Endothelial cell of hepatic sinusoid (primary cell): ENCODE measurements around the gene CELF2.

Experiments used
- in situ Hi-C: cut with HindIII; loops from 2 replicates; pipeline ENCODE4 v1.10.0; 2017; ENCODE audit warnings: low sequenced_read_pairs

CELF2 gene

GRCh38 chr10:11089272-11089671, 71.6 kb downstream of the CELF2 start:
- in situ Hi-C loops = no loop called here

- in situ Hi-C loops = no loop called here
These were observed 73.9 kb downstream of the CELF2 start for GRCh38 chr10:11091517-11092102.

GRCh38 chr10:11093771-11094736, 76.4 kb downstream of the CELF2 start:
- in situ Hi-C loops = no loop called here

- in situ Hi-C loops = no loop called here
These were observed 77.7 kb downstream of the CELF2 start for GRCh38 chr10:11095374-11095801.

GRCh38 chr10:11096422-11096821, 78.8 kb downstream of the CELF2 start:
- in situ Hi-C loops = no loop called here

- in situ Hi-C loops = no loop called here
These were observed 80.0 kb downstream of the CELF2 start for GRCh38 chr10:11097686-11098085.

- in situ Hi-C loops = no loop called here
These were observed 81.0 kb downstream of the CELF2 start for GRCh38 chr10:11098666-11099065.

- in situ Hi-C loops = no loop called here
These were observed 87.4 kb downstream of the CELF2 start for GRCh38 chr10:11104772-11105675.

- in situ Hi-C loops = no loop called here
These were observed 88.0 kb downstream of the CELF2 start for GRCh38 chr10:11105676-11106004.

GRCh38 chr10:11106621-11107374, 89.1 kb downstream of the CELF2 start:
- in situ Hi-C loops = no loop called here

- in situ Hi-C loops = no loop called here
These were observed 90.3 kb downstream of the CELF2 start for GRCh38 chr10:11107948-11108347.

GRCh38 chr10:11108356-11108755, 90.7 kb downstream of the CELF2 start:
- in situ Hi-C loops = no loop called here

- in situ Hi-C loops = no loop called here
These were observed 91.9 kb downstream of the CELF2 start for GRCh38 chr10:11109590-11109989.

GRCh38 chr10:11110539-11110938, 92.9 kb downstream of the CELF2 start:
- in situ Hi-C loops = no loop called here

- in situ Hi-C loops = no loop called here
These were observed 93.8 kb downstream of the CELF2 start for GRCh38 chr10:11111490-11111889.

GRCh38 chr10:11112718-11113117, 95.0 kb downstream of the CELF2 start:
- in situ Hi-C loops = no loop called here

- in situ Hi-C loops = no loop called here
These were observed 95.5 kb downstream of the CELF2 start for GRCh38 chr10:11113156-11113555.

- in situ Hi-C loops = no loop called here
These were observed 96.6 kb downstream of the CELF2 start for GRCh38 chr10:11114269-11114668.

- in situ Hi-C loops = no loop called here
These were observed 97.7 kb downstream of the CELF2 start for GRCh38 chr10:11115337-11115736.

- in situ Hi-C loops = no loop called here
These were observed 98.7 kb downstream of the CELF2 start for GRCh38 chr10:11116361-11116760.

GRCh38 chr10:11116817-11117216, 99.1 kb downstream of the CELF2 start:
- in situ Hi-C loops = no loop called here
